GM10248 (cell line): ENCODE data around the gene OR6C68.

Experiments used
- CTCF ChIA-PET: fragments of 300-600 bp; sonication (Branson Sonifier 250); formaldehyde crosslinking; extraction: SDS; loops from one replicate; lab custom pipeline; 2021; ENCODE audit warnings: antibody characterized with exemption; lab: Yijun Ruan, JAX
- POLR2A ChIA-PET: fragments of 350-650 bp; sonication (Branson Sonifier 250); formaldehyde crosslinking; extraction: SDS; loops from one replicate; lab custom pipeline; 2020; ENCODE audit warnings: antibody characterized with exemption; lab: Yijun Ruan, JAX
- DNase-seq: peaks from one replicate; pipeline ENCODE4 v3.0.0; 2012; ENCODE audit errors: extremely low spot score
- TF ChIP-seq, protein P1 (sequence below): IDR thresholded peaks from 2 replicates; pipeline ENCODE4 v1.5.1; 2012; ENCODE audit warnings: mild to moderate bottlenecking, low read depth; ENCODE audit errors: extremely low read depth, missing control alignments, control extremely low read depth

Gene OR6C68

GRCh38 chr12:55499810-55500252 lies 7.7 kb downstream of the OR6C68 start:
- DNase-seq, result no peak
- POLR2A ChIA-PET, result no interaction called here
- CTCF ChIA-PET, result interaction anchor here (0.9 to 1.8 kb wide), 2 partner anchors 9 to 119 kb away, joined by 3 to 5 read pairs; no protein-coding TSS in a partner anchor
- TF ChIP-seq, protein P1, sequence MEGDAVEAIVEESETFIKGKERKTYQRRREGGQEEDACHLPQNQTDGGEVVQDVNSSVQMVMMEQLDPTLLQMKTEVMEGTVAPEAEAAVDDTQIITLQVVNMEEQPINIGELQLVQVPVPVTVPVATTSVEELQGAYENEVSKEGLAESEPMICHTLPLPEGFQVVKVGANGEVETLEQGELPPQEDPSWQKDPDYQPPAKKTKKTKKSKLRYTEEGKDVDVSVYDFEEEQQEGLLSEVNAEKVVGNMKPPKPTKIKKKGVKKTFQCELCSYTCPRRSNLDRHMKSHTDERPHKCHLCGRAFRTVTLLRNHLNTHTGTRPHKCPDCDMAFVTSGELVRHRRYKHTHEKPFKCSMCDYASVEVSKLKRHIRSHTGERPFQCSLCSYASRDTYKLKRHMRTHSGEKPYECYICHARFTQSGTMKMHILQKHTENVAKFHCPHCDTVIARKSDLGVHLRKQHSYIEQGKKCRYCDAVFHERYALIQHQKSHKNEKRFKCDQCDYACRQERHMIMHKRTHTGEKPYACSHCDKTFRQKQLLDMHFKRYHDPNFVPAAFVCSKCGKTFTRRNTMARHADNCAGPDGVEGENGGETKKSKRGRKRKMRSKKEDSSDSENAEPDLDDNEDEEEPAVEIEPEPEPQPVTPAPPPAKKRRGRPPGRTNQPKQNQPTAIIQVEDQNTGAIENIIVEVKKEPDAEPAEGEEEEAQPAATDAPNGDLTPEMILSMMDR, result no peak

GRCh38 chr12:55501601-55502000 lies 9.4 kb downstream of the OR6C68 start:
- ChIA-PET CTCF (interaction anchor here (1.4 kb wide), 1 partner anchor 14 kb away, joined by 3 read pairs; no protein-coding TSS in a partner anchor), POLR2A (no interaction called here)
- TF ChIP-seq, protein P1, result no peak
- DNase-seq, result no peak

GRCh38 chr12:55515696-55516095 lies 23.5 kb downstream of the OR6C68 start:
- TF ChIP-seq, protein P1, result no peak
- POLR2A ChIA-PET, result no interaction called here
- no peak for DNase-seq
- CTCF ChIA-PET, result interaction anchor here (1.5 kb wide), 1 partner anchor 14 kb away, joined by 3 read pairs; no protein-coding TSS in a partner anchor

DNA sequence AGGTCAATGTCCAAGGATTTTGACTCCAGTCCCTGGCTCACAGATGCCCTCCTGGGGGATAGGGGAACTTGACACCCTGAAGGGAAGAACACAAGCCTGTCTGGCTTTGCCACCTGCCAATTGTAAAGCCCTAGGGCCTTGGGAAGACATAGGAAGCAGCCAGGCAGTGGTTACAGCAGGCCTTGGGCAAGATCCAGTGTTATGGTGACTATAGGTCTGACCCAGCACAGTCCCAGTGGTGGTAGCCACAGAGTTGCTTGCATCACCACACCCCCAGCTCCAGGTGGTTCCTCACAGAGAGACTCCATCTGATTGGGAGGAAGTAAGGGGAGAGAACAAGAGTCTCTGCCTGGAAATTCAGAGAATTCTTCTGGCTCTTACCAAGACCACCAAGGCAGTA lies 24.2 kb downstream of the OR6C68 start:
- TF ChIP-seq, protein P1, result no peak
- no peak for DNase-seq
- CTCF ChIA-PET, result interaction anchor here (1.5 kb wide), 1 partner anchor 14 kb away, joined by 3 read pairs; no protein-coding TSS in a partner anchor
- POLR2A ChIA-PET, result no interaction called here
